Panc1 (cell line): Measurements from ENCODE around the gene RPL38. TPM values are rescaled to one million over a fixed set of nuclear protein-coding genes. Genes with fewer than 3 reads are reported as not detected.

Source experiments
- ATAC-seq: fragments of 200-7000 bp; cut with Tn5 transposase; 2 replicates; pipeline ENCODE4 v1.9.1; 2020; ENCODE audit warnings: mild to moderate bottlenecking, moderate library complexity
- BruUV-seq: library from RNA; stranded (reverse); fragments of 400-500 nt; replicated peaks from 2 replicates; lab custom pipeline; 2021; lab: Mats Ljungman, UMichigan
- CTCF ChIA-PET: fragments of 300-600 bp; sonication (Branson Sonifier 250); formaldehyde crosslinking; loops from one replicate; lab custom pipeline; 2022; ENCODE audit warnings: antibody characterized with exemption; lab: Charles Lee
- POLR2A ChIA-PET: fragments of 300-600 bp; sonication (Branson Sonifier 250); formaldehyde crosslinking; loops from one replicate; lab custom pipeline; 2022; ENCODE audit warnings: antibody characterized with exemption; lab: Charles Lee
- DNase-seq: peaks from one replicate; pipeline ENCODE4 v3.0.0-alpha.2; 2010; ENCODE audit warnings: low read depth, low spot score
- H3K27ac ChIP-seq: 2 replicates; pipeline ENCODE4 v1.5.1; 2011; ENCODE audit warnings: mild to moderate bottlenecking, low read length, inconsistent platforms
- H3K27me3 ChIP-seq: fragments of 200-500 bp; sonication (Bioruptor generic); 2 replicates; pipeline ENCODE4 v1.6.0; 2014; ENCODE audit warnings: low read length, inconsistent platforms; ENCODE audit not compliant: control insufficient read depth, insufficient read depth
- H3K36me3 ChIP-seq: fragments of 200-500 bp; sonication (Bioruptor generic); 2 replicates; pipeline ENCODE4 v1.5.1; 2014; ENCODE audit warnings: inconsistent platforms, mild to moderate bottlenecking, low read length, moderate library complexity; ENCODE audit not compliant: control insufficient read depth, insufficient read depth
- H3K4me1 ChIP-seq: 2 replicates; pipeline ENCODE4 v1.5.1; 2011; ENCODE audit warnings: inconsistent platforms, mild to moderate bottlenecking, low read length, moderate library complexity; ENCODE audit not compliant: control insufficient read depth, insufficient read depth
- H3K4me3 ChIP-seq, 2 experiments: 2 replicates each; pipeline ENCODE4 v1.5.1; 2011 to 2012; ENCODE audit warnings: low read depth in 2 of 2, low read length in 2 of 2, mild to moderate bottlenecking in 2 of 2, inconsistent platforms in 1 of 2, moderate library complexity in 1 of 2
- H3K9me3 ChIP-seq: fragments of 200-500 bp; sonication (Bioruptor generic); 2 replicates; pipeline ENCODE4 v1.5.1; 2014; ENCODE audit warnings: low read depth, mild to moderate bottlenecking, inconsistent platforms, low read length, moderate library complexity; ENCODE audit not compliant: control insufficient read depth, insufficient read depth
- POLR2AphosphoS5 ChIP-seq: IDR thresholded peaks from 2 replicates; pipeline ENCODE4 v1.6.1; 2012; ENCODE audit warnings: mild to moderate bottlenecking, low read depth, low read length, moderate library complexity
- SIN3A ChIP-seq: IDR thresholded peaks from 2 replicates; pipeline ENCODE4 v1.6.1; 2012; ENCODE audit warnings: low read depth, mild to moderate bottlenecking, low read length, moderate library complexity, borderline replicate concordance; ENCODE audit not compliant: insufficient read depth
- TCF7L2 ChIP-seq: IDR thresholded peaks from 2 replicates; pipeline ENCODE4 v1.6.1; 2011; ENCODE audit warnings: mild to moderate bottlenecking, low read depth, low read length, inconsistent platforms
- in situ Hi-C: cut with HindIII; loops from 2 replicates; pipeline ENCODE4 v1.10.0; 2016; ENCODE audit warnings: low sequenced_read_pairs, low pct_unique_long_range_greater_than_20kb
- intact Hi-C: fragments of 100-400 bp; cut with micrococcal nuclease; formaldehyde crosslinking; loops from one replicate; pipeline ENCODE4 v1.10.0; 2022; ENCODE audit not compliant: unreplicated experiment
- total RNA-seq: library from RNA; stranded (reverse); gene quantifications from one replicate; pipeline ENCODE4 v1.2.1, GENCODE V29; 2021; ENCODE audit not compliant: unreplicated experiment
- TF ChIP-seq, protein P1 (sequence below), 2 experiments: IDR thresholded peaks; 2 replicates each; pipeline ENCODE4 v1.6.1; 2011 to 2012; ENCODE audit warnings: low read depth in 2 of 2, control low read depth in 1 of 2, low read length in 1 of 2, mild to moderate bottlenecking in 1 of 2, moderate library complexity in 1 of 2; ENCODE audit not compliant: insufficient read depth in 1 of 2
- TF ChIP-seq, protein P2 (sequence below): fragments of 450-650 bp; IDR thresholded peaks from 2 replicates; pipeline ENCODE4 v1.5.1; 2017; ENCODE audit warnings: mild to moderate bottlenecking

Gene RPL38
- total RNA-seq, 1 experiment from 2014 or later, result 968 TPM

DNA sequence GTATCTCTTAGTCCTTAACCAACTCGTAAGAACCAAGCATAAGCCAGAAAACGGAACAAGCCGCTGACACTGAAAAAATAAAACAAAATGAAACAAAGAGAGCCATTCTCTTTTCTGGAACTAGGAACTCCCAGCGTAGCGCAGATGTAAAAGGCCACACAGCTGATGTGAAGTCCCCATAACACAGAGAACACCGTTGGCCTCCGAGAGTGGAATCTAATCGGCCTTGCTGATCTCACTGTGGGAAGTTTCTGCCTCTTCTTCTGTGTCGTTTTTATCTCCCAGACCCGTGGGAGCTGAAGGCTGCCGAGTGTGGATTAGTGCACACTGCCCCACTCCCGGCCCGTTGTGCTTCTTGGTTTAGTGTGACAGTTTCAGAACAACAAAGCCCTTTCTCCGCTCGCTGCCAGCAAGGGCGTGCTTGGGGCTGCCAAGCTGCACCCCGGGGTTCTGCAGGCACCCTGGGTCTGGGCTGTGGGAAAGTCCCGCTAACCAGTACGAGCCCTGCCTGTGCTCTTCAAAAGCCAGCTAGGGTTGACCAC is 31.6 kb downstream of the RPL38 start:
- DNase-seq (no peak), ATAC-seq (no peak)
- in situ Hi-C loops (no loop called here), intact Hi-C loops (no loop called here)
- Histone ChIP-seq H3K27ac (no peak overlapping the region), H3K9me3 (no peaks in the 10 kb centered on the region), H3K4me3 (no peak overlapping the region), H3K27me3 (no peaks in the 10 kb centered on the region), H3K4me1 (no peaks in the 10 kb centered on the region), H3K36me3 (no peaks in the 10 kb centered on the region)
- BruUV-seq, result no TSS peak
- ChIA-PET CTCF (interaction anchor here (0.7 to 0.9 kb wide), 2 partner anchors 50 to 455 kb away, joined by 3 to 6 read pairs; no protein-coding TSS in a partner anchor), POLR2A (no interaction called here)
- no peak for TF ChIP-seq POLR2AphosphoS5
- TF ChIP-seq TCF7L2, result no peak
- TF ChIP-seq, protein P1, sequence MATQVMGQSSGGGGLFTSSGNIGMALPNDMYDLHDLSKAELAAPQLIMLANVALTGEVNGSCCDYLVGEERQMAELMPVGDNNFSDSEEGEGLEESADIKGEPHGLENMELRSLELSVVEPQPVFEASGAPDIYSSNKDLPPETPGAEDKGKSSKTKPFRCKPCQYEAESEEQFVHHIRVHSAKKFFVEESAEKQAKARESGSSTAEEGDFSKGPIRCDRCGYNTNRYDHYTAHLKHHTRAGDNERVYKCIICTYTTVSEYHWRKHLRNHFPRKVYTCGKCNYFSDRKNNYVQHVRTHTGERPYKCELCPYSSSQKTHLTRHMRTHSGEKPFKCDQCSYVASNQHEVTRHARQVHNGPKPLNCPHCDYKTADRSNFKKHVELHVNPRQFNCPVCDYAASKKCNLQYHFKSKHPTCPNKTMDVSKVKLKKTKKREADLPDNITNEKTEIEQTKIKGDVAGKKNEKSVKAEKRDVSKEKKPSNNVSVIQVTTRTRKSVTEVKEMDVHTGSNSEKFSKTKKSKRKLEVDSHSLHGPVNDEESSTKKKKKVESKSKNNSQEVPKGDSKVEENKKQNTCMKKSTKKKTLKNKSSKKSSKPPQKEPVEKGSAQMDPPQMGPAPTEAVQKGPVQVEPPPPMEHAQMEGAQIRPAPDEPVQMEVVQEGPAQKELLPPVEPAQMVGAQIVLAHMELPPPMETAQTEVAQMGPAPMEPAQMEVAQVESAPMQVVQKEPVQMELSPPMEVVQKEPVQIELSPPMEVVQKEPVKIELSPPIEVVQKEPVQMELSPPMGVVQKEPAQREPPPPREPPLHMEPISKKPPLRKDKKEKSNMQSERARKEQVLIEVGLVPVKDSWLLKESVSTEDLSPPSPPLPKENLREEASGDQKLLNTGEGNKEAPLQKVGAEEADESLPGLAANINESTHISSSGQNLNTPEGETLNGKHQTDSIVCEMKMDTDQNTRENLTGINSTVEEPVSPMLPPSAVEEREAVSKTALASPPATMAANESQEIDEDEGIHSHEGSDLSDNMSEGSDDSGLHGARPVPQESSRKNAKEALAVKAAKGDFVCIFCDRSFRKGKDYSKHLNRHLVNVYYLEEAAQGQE (IDR thresholded peaks at IDR 0.05; ENCODE audit: insufficient read depth in 1 of 2, low read depth in 2 of 2, low read length in 1 of 2), result no peak
- TF ChIP-seq, protein P2, sequence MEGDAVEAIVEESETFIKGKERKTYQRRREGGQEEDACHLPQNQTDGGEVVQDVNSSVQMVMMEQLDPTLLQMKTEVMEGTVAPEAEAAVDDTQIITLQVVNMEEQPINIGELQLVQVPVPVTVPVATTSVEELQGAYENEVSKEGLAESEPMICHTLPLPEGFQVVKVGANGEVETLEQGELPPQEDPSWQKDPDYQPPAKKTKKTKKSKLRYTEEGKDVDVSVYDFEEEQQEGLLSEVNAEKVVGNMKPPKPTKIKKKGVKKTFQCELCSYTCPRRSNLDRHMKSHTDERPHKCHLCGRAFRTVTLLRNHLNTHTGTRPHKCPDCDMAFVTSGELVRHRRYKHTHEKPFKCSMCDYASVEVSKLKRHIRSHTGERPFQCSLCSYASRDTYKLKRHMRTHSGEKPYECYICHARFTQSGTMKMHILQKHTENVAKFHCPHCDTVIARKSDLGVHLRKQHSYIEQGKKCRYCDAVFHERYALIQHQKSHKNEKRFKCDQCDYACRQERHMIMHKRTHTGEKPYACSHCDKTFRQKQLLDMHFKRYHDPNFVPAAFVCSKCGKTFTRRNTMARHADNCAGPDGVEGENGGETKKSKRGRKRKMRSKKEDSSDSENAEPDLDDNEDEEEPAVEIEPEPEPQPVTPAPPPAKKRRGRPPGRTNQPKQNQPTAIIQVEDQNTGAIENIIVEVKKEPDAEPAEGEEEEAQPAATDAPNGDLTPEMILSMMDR, result no peak
- no peak for TF ChIP-seq SIN3A

DNA sequence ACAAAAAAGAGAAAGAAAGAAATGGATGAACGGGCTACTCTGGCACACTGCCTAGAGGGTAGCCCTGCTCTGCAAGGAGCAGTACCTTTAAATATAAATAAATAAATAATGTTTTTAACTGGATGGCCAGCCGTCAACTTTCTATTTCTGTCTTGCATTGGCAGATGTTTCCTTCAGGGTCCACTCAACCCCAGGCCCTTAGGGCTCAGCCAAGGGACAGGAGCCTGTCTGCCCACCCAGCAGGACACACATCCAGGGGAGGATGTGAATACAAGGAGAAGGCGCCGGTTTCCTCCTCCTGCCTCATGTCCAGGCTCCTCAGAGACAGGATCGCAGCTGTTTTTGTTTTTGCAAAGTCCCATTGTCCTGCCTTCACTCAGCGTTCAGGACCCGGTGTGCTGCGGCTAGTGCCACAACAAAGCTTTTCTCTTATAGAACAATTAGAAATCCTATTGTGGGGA is 32.5 kb downstream of the RPL38 start:
- H3K36me3 ChIP-seq, result no peaks in the 10 kb centered on the region
- in situ Hi-C loops, result no loop called here
- no peak for ATAC-seq
- no peaks in the 10 kb centered on the region for H3K9me3 ChIP-seq
- H3K4me1 ChIP-seq, result no peaks in the 10 kb centered on the region
- no TSS peak for BruUV-seq
- POLR2A ChIA-PET, result no interaction called here
- intact Hi-C loops, result no loop called here
- CTCF ChIA-PET, result interaction anchor here (0.7 to 0.9 kb wide), 2 partner anchors 49 to 454 kb away, joined by 3 to 6 read pairs; no protein-coding TSS in a partner anchor
- H3K27ac ChIP-seq, result no peak overlapping the region
- TF ChIP-seq, protein P1 (IDR thresholded peaks at IDR 0.05; ENCODE audit: insufficient read depth in 1 of 2, low read depth in 2 of 2, low read length in 1 of 2), result no peak
- TF ChIP-seq, protein P2, result no peak
- TF ChIP-seq TCF7L2 (no peak), SIN3A (no peak), POLR2AphosphoS5 (no peak)
- H3K27me3 ChIP-seq, result no peaks in the 10 kb centered on the region
- no peak for DNase-seq
- H3K4me3 ChIP-seq, result no peak overlapping the region
